Breast epithelium (tissue), 4 donors: Measurements from ENCODE around the gene PNPLA8. TPM values are rescaled to one million over a fixed set of nuclear protein-coding genes. Genes with fewer than 3 reads are reported as not detected.
"Not testable (repeated sequence)": the region's sequence is repeated elsewhere in the genome, so short reads cannot be mapped to it uniquely, and the experiment has no call there.

Experiments used
- DNase-seq, 2 donors: peaks; one replicate each; pipeline ENCODE4 v3.0.0-alpha.2; 2019; ENCODE audit warnings: low spot score in 2 of 2
- H3K27ac ChIP-seq, 2 donors: fragments of 200-600 bp; sonication (generic) in 1 of 2; one replicate each; pipeline ENCODE4 v1.5.1; 2016 to 2019; ENCODE audit warnings: mild to moderate bottlenecking in 1 of 2
- H3K27me3 ChIP-seq, 2 donors: fragments of 200-600 bp; sonication (generic) in 1 of 2; one replicate each; pipeline versions ENCODE4 v1.5.1 to v1.6.0; 2017 to 2019; ENCODE audit warnings: control low read depth in 1 of 2, mild to moderate bottlenecking in 1 of 2
- H3K36me3 ChIP-seq: fragments of 200-600 bp; one replicate; pipeline ENCODE4 v1.5.1; 2019
- H3K4me1 ChIP-seq, 2 donors: fragments of 200-600 bp; sonication (generic); one replicate each; pipeline ENCODE4 v1.5.1; 2016 to 2019; ENCODE audit warnings: control low read depth in 1 of 2
- H3K4me3 ChIP-seq, 3 donors: fragments of 200-600 bp; sonication (generic); 1 replicate in 2 of 3; 2 replicates in 1 of 3; pipeline ENCODE4 v1.5.1; 2016 to 2019; ENCODE audit warnings: mild to moderate bottlenecking in 3 of 3, moderate library complexity in 2 of 3
- H3K9me3 ChIP-seq, 2 donors: fragments of 200-600 bp; sonication (generic) in 1 of 2; one replicate each; pipeline ENCODE4 v1.5.1; 2016 to 2019; ENCODE audit warnings: control low read depth in 1 of 2
- CTCF ChIP-seq, 3 donors: fragments of 450-650 bp; IDR thresholded peaks; one replicate each; pipeline ENCODE4 v1.5.1; 2016 to 2017; ENCODE audit warnings: antibody characterized with exemption in 3 of 3, mild to moderate bottlenecking in 3 of 3, moderate library complexity in 3 of 3
- POLR2A ChIP-seq: fragments of 450-650 bp; IDR thresholded peaks from one replicate; pipeline ENCODE4 v1.6.1; 2016; ENCODE audit warnings: antibody characterized with exemption, mild to moderate bottlenecking, moderate library complexity
- POLR2AphosphoS5 ChIP-seq, 3 donors: sonication (generic); formaldehyde crosslinking; IDR thresholded peaks; one replicate each; pipeline ENCODE4 v1.6.1; 2017; ENCODE audit warnings: antibody characterized with exemption in 3 of 3
- intact Hi-C: fragments of 100-400 bp; cut with DNase I; formaldehyde crosslinking; loops from one replicate; pipeline ENCODE4 v1.15.1; 2023; ENCODE audit warnings: low total_unique reads
- total RNA-seq, 3 donors: library from RNA; depleted of rRNA; stranded (reverse); fragments of >200 nt; gene quantifications; one replicate each; pipeline ENCODE4 v1.1.0, GENCODE V29; 2016

The PNPLA8 gene
- total RNA-seq, 3 donors from 2014 or later, result 36.1 to 48.6 (median 48.5) TPM

GRCh38 chr7:108557191-108557590 lies 31.3 kb upstream of the PNPLA8 start:
- Histone ChIP-seq H3K9me3 (peaks cover 16 to 23% of the 10 kb centered on the region in 2 donors), H3K4me1 (no peaks in the 10 kb centered on the region), H3K4me3 (no peak overlapping the region), H3K36me3 (no peaks in the 10 kb centered on the region), H3K27me3 (no peaks in the 10 kb centered on the region), H3K27ac (no peak overlapping the region)
- DNase-seq, result no peak
- intact Hi-C loops, result no loop called here
- TF ChIP-seq CTCF (IDR thresholded peaks at IDR 0.05) (no peak), POLR2A (no peak), POLR2AphosphoS5 (IDR thresholded peaks at IDR 0.05) (no peak)

DNA sequence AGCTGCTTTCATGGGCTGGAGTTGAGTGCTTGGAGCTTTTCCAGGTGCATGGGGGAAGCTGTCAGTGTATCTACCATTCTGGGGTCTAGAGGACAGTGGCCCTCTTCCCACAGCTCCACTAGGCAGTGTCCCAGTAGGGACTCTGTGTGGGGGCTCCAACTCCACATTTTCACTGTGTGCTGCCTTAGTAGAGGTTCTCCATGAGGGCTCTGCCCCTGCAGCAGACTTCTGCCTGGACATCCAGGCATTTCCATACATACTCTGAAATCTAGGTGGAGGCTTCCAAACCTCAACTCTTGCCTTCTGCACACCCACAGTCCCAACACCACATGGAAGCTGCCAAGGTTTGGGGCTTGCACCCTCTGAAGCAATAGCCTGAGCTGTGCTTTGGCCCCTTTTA lies 30.7 kb upstream of the PNPLA8 start:
- H3K27ac ChIP-seq, intact Hi-C loops, H3K27me3 ChIP-seq, H3K36me3 ChIP-seq, DNase-seq, H3K4me3 ChIP-seq, H3K4me1 ChIP-seq: not testable (repeated sequence)
- H3K9me3 ChIP-seq, result peaks cover 16 to 23% of the 10 kb centered on the region in 2 donors

DNA sequence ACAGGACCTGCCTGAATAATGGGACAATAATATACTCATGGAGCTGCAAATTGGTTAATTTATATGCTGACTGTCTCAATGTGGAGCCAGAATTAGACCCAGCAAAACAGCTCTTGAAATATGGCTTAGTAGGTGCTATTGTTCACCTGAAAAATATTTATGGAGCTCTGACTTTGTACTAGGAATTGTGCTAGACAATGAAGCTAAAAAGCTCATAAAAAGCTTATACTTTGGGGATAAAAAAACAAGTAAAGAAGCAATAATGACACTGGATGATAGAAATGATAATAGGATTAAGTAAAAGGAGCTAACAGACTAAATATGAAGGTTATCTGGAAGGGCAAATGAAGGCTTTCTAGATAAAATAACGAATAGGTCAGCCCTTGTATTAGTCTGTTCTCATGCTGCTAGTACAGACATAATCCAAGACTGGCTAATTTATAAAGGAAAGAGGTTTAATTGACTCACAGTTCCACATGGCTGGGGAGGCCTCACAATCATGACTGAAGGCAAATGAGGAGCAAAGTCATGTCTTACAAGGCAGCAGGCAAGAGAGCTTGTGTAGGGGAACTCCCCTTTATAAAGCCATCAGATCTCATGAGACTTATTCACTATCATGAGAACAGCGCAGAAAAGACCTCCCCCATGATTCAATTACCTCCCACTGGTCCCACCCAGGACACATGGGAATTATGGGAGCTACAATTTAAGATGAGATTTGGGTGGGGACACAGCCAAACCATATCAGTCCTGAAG lies 22.4 kb upstream of the PNPLA8 start:
- H3K27me3 ChIP-seq, H3K4me3 ChIP-seq, H3K36me3 ChIP-seq, H3K27ac ChIP-seq, H3K9me3 ChIP-seq, H3K4me1 ChIP-seq, DNase-seq, intact Hi-C loops: not testable (repeated sequence)

DNA sequence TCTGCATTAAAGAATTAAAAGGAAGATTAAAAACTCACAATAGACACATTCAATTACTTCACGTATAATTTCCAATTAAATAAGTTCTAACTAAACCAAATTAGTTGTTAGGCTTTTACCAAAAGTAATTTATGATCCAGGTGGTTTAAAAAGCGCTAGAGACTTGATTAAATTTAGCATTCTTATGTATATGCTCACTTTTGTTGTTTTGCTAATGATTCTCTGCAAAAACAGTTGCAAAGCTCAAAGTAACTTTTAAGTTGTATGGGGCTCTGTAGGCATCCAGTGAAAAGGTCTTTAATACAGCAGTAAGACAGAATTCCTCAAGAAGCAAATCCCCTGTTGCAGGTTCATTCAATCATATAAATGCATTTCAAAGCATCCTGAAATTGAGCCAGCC lies 15.5 kb upstream of the PNPLA8 start:
- Histone ChIP-seq H3K4me3 (no peak overlapping the region), H3K36me3 (no peaks in the 10 kb centered on the region), H3K4me1 (no peaks in the 10 kb centered on the region), H3K27me3 (no peaks in the 10 kb centered on the region), H3K9me3 (no peaks in the 10 kb centered on the region), H3K27ac (no peak overlapping the region)
- intact Hi-C loops, result no loop called here
- TF ChIP-seq CTCF (IDR thresholded peaks at IDR 0.05) (no peak), POLR2A (no peak), POLR2AphosphoS5 (IDR thresholded peaks at IDR 0.05) (no peak)
- DNase-seq, result no peak

GRCh38 chr7:108538685-108539084 lies 12.8 kb upstream of the PNPLA8 start:
- DNase-seq, H3K36me3 ChIP-seq, H3K27me3 ChIP-seq, H3K27ac ChIP-seq, H3K4me1 ChIP-seq, intact Hi-C loops, H3K4me3 ChIP-seq, H3K9me3 ChIP-seq: not testable (repeated sequence)

DNA sequence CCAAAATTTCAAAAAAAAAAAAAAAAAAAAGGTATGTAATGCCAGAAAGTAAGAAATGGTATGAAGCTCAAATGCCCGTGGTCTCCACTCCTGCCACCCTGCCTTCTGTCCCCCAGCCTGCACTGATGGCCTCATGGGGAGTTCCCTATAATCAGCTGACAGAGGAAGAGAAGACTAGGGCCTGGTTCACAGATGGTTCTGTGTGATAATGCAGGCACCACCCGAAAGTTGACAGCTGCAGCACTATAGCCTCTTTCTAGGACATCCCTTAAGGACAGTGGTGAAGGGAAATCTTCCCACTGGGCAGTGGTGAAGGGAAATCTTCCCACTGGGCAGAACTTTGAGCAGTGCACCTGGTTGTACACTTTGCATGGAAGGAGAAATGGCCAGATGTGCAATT lies 12.3 kb upstream of the PNPLA8 start:
- DNase-seq, H3K9me3 ChIP-seq, H3K27ac ChIP-seq, H3K27me3 ChIP-seq, intact Hi-C loops, H3K4me3 ChIP-seq, H3K4me1 ChIP-seq, H3K36me3 ChIP-seq: not testable (repeated sequence)

DNA sequence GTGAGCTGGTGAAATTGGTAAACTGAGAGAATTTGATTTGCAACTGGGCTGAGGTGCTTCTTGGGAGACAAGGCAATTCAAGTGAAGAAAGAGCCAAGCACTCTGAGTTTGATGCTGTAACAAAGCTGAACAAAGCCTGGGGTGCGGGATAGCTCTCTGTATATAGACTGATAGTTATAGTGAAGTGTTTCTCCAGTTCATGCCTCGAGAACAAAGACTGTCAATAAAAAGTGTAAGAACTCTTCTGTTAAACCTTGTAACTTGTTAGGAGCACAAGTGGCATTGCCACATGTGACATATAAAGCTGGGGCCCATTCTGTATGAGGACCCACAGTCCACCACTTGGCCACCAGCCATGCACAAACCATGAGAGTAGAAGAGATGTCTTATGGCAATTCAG lies 11.3 kb upstream of the PNPLA8 start:
- no peaks in the 10 kb centered on the region for H3K27me3 ChIP-seq
- no peaks in the 10 kb centered on the region for H3K9me3 ChIP-seq
- no peak overlapping the region for H3K4me3 ChIP-seq
- H3K36me3 ChIP-seq, result no peaks in the 10 kb centered on the region
- intact Hi-C loops, result no loop called here
- no peaks in the 10 kb centered on the region for H3K4me1 ChIP-seq
- TF ChIP-seq POLR2A (no peak), POLR2AphosphoS5 (IDR thresholded peaks at IDR 0.05) (no peak), CTCF (IDR thresholded peaks at IDR 0.05) (no peak)
- no peak overlapping the region for H3K27ac ChIP-seq
- DNase-seq, result no peak
